SU-DHL-6 (cell line): Measurements from ENCODE around the gene KIF13A.

Experiments used
- H2AFZ ChIP-seq: fragments of 200-600 bp; sonication (generic); 2 replicates; pipeline ENCODE4 v1.6.1; 2014; ENCODE audit warnings: low read depth, mild to moderate bottlenecking, moderate library complexity, mixed read lengths, antibody characterized with exemption, low read length; ENCODE audit not compliant: severe bottlenecking
- H3F3A ChIP-seq: fragments of 200-600 bp; shearing (Covaris generic); 2 replicates; pipeline ENCODE4 v1.6.0; 2016; ENCODE audit warnings: antibody characterized with exemption, mild to moderate bottlenecking; ENCODE audit not compliant: insufficient read depth
- H3K27ac ChIP-seq: fragments of 200-600 bp; sonication (generic); 2 replicates; pipeline ENCODE4 v1.5.1; 2016; ENCODE audit warnings: low read depth, mild to moderate bottlenecking, low read length, moderate library complexity, mixed read lengths
- H3K27me3 ChIP-seq: fragments of 200-600 bp; sonication (generic), shearing (Covaris generic); 2 replicates; pipeline ENCODE4 v1.6.0; 2014; ENCODE audit warnings: mild to moderate bottlenecking, low read length
- H3K36me3 ChIP-seq: fragments of 200-600 bp; sonication (generic); 2 replicates; pipeline ENCODE4 v1.6.1; 2014; ENCODE audit warnings: mild to moderate bottlenecking, low read length, mixed read lengths
- H3K4me2 ChIP-seq: fragments of 300-600, 200-600 bp; shearing (Covaris generic), sonication (generic); 2 replicates; pipeline ENCODE4 v1.6.0; 2014; ENCODE audit warnings: low read length, low read depth, mild to moderate bottlenecking; ENCODE audit not compliant: poor library complexity, severe bottlenecking
- H3K4me3 ChIP-seq: fragments of 200-600 bp; sonication (generic); 2 replicates; pipeline ENCODE4 v1.5.1; 2014; ENCODE audit warnings: antibody characterized with exemption, low read length, mild to moderate bottlenecking, mixed read lengths; ENCODE audit not compliant: insufficient read depth, poor library complexity, severe bottlenecking
- H3K79me2 ChIP-seq: fragments of 200-600 bp; sonication (generic); 2 replicates; pipeline ENCODE4 v1.6.1; 2014; ENCODE audit warnings: mild to moderate bottlenecking, low read length, moderate library complexity; ENCODE audit not compliant: insufficient read depth
- H3K9ac ChIP-seq: fragments of 200-600 bp; sonication (generic); 2 replicates; pipeline ENCODE4 v1.7.0; 2014; ENCODE audit warnings: mild to moderate bottlenecking, low read length
- H3K9me2 ChIP-seq: fragments of 200-600 bp; sonication (generic); replicated peaks from 2 replicates; pipeline ENCODE4 v1.6.1; 2014; ENCODE audit warnings: low read length; ENCODE audit not compliant: insufficient read depth
- H3K9me3 ChIP-seq: fragments of 200-600 bp; sonication (generic); 2 replicates; pipeline ENCODE4 v1.6.1; 2014; ENCODE audit warnings: low read length, mixed read lengths; ENCODE audit not compliant: insufficient read depth
- H4K20me1 ChIP-seq: fragments of 200-600 bp; sonication (generic); 2 replicates; pipeline ENCODE4 v1.6.1; 2014; ENCODE audit warnings: low read depth, mild to moderate bottlenecking, antibody characterized with exemption, low read length, moderate library complexity, mixed read lengths
- CTCF ChIP-seq: fragments of 200-600 bp; sonication (generic); IDR thresholded peaks from one replicate; pipeline ENCODE4 v1.5.1; 2017; ENCODE audit warnings: antibody characterized with exemption, mild to moderate bottlenecking, low read length, moderate library complexity; ENCODE audit not compliant: insufficient read depth, poor library complexity, severe bottlenecking
- EZH2phosphoT487 ChIP-seq: fragments of 200-600 bp; sonication (generic), shearing (Covaris generic); conservative IDR thresholded peaks from 2 replicates; pipeline ENCODE4 v1.6.1; 2018; ENCODE audit warnings: mild to moderate bottlenecking, antibody characterized with exemption, low read length, moderate library complexity, mixed read lengths

The KIF13A gene

GRCh38 chr6:17817763-17818162 lies 169.7 kb downstream of the KIF13A start:
- no peak overlapping the region for H3K27ac ChIP-seq

GRCh38 chr6:17816921-17817611 lies 170.4 kb downstream of the KIF13A start:
- H3K9ac ChIP-seq, result no peak overlapping the region
- no peaks in the 10 kb centered on the region for H3K9me2 ChIP-seq
- H3K36me3 ChIP-seq, result no peaks in the 10 kb centered on the region
- no peaks in the 10 kb centered on the region for H3K79me2 ChIP-seq
- no peak overlapping the region for H3K4me3 ChIP-seq
- no peaks in the 10 kb centered on the region for H3K27me3 ChIP-seq
- 0 out of 2 replicates have a peak, but pooled peaks cover 3% of the 10 kb centered on the region for H4K20me1 ChIP-seq
- no peaks in the 10 kb centered on the region for H3F3A ChIP-seq
- no peak overlapping the region for H2AFZ ChIP-seq
- H3K4me2 ChIP-seq, result no peak overlapping the region
- TF ChIP-seq CTCF (no peak), EZH2phosphoT487 (no peak)
- no peaks in the 10 kb centered on the region for H3K9me3 ChIP-seq
- H3K27ac ChIP-seq, result no peak overlapping the region

More at GRCh38 chr6:17817763-17818162, 169.7 kb downstream of the KIF13A start:
- Histone ChIP-seq H3K9ac (no peak overlapping the region), H3K4me2 (no peak overlapping the region), H2AFZ (no peak overlapping the region), H3F3A (no peaks in the 10 kb centered on the region), H3K9me3 (no peaks in the 10 kb centered on the region), H3K4me3 (no peak overlapping the region), H3K27me3 (no peaks in the 10 kb centered on the region), H3K9me2 (no peaks in the 10 kb centered on the region), H4K20me1 (0 out of 2 replicates have a peak, but pooled peaks cover 3% of the 10 kb centered on the region), H3K36me3 (no peaks in the 10 kb centered on the region), H3K79me2 (no peaks in the 10 kb centered on the region)
- TF ChIP-seq EZH2phosphoT487 (no peak), CTCF (no peak)

- no peaks in the 10 kb centered on the region; the same call in 1 of the 2 replicates for H3K27me3 ChIP-seq
- no peaks in the 10 kb centered on the region for H3K9me2 ChIP-seq
- 0 out of 2 replicates have a peak, but pooled peaks cover 2% of the 10 kb centered on the region for H4K20me1 ChIP-seq
- no peak for TF ChIP-seq CTCF
- no peak for TF ChIP-seq EZH2phosphoT487
- H3F3A ChIP-seq, result no peaks in the 10 kb centered on the region
- H3K79me2 ChIP-seq, result no peaks in the 10 kb centered on the region
- H3K27ac ChIP-seq, result no peak overlapping the region
- H3K9ac ChIP-seq, result no peak overlapping the region
- no peak overlapping the region for H3K4me3 ChIP-seq
- no peaks in the 10 kb centered on the region for H3K9me3 ChIP-seq
- H3K36me3 ChIP-seq, result no peaks in the 10 kb centered on the region
- no peak overlapping the region for H3K4me2 ChIP-seq
- no peak overlapping the region for H2AFZ ChIP-seq
Observed at GRCh38 chr6:17813542-17813941, 173.9 kb downstream of the KIF13A start.
